ENCODE data around the gene EPAS1. TPM values are rescaled to one million over a fixed set of nuclear protein-coding genes. Genes with fewer than 3 reads are reported as not detected.

EPAS1 gene
- total and polyA plus RNA-seq, 9 of the 15 experiments (the other 6 are each of a cell fraction or from before 2014, with no cell fraction given): 0.25 to 11.2 (median 4.1) TPM

- TF ChIP-seq ZFX (CRISPR knock-in tag; IDR thresholded peaks at IDR 0.05) (peak; percentile 67), HOXB6 (CRISPR knock-in tag; IDR thresholded peaks at IDR 0.05; ENCODE audit: borderline replicate concordance) (no peak), CSDE1 (IDR thresholded peaks at IDR 0.05) (no peak), POLR2AphosphoS5 (IDR thresholded peaks at IDR 0.05; ENCODE audit: control insufficient read depth, insufficient read depth, low read depth, low read length) (peak; percentile 61; the same call in 1 of the 2 replicates), HNRNPL (IDR thresholded peaks at IDR 0.05; ENCODE audit: low read depth, low read length) (no peak), ZNF316 (IDR thresholded peaks at IDR 0.05) (no peak), NCOA2 (IDR thresholded peaks at IDR 0.05; ENCODE audit: partially characterized antibody in 2 of 2) (no peak), ZNF311 (CRISPR knock-in tag; IDR thresholded peaks at IDR 0.05) (no peak), TFAP4 (CRISPR knock-in tag; IDR thresholded peaks at IDR 0.05; ENCODE audit: borderline replicate concordance) (peak; percentile 53), ZBTB26 (CRISPR knock-in tag; IDR thresholded peaks at IDR 0.05) (no peak), EP400 (IDR thresholded peaks at IDR 0.05) (peak; percentile 27), ZFP1 (CRISPR knock-in tag; IDR thresholded peaks at IDR 0.05) (0 out of 2 replicates have a peak, but pooled peaks have one; percentile 18), RBFOX2 (IDR thresholded peaks at IDR 0.05; ENCODE audit: low read depth, low read length) (peak; percentile 74), SUPT5H (IDR thresholded peaks at IDR 0.05) (no peak), ZNF583 (CRISPR knock-in tag; IDR thresholded peaks at IDR 0.05) (peak; percentile 72; the same call in 1 of the 2 replicates), DPF2 (IDR thresholded peaks at IDR 0.05) (peak; percentile 96), MBD2 (IDR thresholded peaks at IDR 0.05; ENCODE audit: borderline replicate concordance, low read depth) (peak; percentile 42; the same call in 1 of the 2 replicates)
- TF ChIP-seq, protein P1, sequence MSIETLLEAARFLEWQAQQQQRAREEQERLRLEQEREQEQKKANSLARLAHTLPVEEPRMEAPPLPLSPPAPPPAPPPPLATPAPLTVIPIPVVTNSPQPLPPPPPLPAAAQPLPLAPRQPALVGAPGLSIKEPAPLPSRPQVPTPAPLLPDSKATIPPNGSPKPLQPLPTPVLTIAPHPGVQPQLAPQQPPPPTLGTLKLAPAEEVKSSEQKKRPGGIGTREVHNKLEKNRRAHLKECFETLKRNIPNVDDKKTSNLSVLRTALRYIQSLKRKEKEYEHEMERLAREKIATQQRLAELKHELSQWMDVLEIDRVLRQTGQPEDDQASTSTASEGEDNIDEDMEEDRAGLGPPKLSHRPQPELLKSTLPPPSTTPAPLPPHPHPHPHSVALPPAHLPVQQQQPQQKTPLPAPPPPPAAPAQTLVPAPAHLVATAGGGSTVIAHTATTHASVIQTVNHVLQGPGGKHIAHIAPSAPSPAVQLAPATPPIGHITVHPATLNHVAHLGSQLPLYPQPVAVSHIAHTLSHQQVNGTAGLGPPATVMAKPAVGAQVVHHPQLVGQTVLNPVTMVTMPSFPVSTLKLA (conservative IDR thresholded peaks at IDR 0.05): peak in 1 of 2 experiments; percentile 49; a peak in 1 of 4 replicates
Observed at GRCh38 chr2:46315103-46315890, 18.1 kb downstream of the EPAS1 start (continued).
